Muscle layer of colon (tissue), 2 donors: Measurements from ENCODE around the gene ASB12.
"Not testable (repeated sequence)": the region's sequence is repeated elsewhere in the genome, so short reads cannot be mapped to it uniquely, and the experiment has no call there.

Experiments used
- H3K27ac ChIP-seq: one replicate; pipeline ENCODE4 v1.7.0; 2013; ENCODE audit warnings: low read depth, mild to moderate bottlenecking, low read length, moderate library complexity
- H3K27me3 ChIP-seq, 2 donors: one replicate each; pipeline ENCODE4 v1.7.0; 2013; ENCODE audit warnings: low read length in 2 of 2, mild to moderate bottlenecking in 2 of 2; ENCODE audit not compliant: insufficient read depth in 2 of 2, control insufficient read depth in 1 of 2
- H3K36me3 ChIP-seq: one replicate; pipeline ENCODE4 v1.7.0; 2013; ENCODE audit warnings: mild to moderate bottlenecking, low read length; ENCODE audit not compliant: insufficient read depth
- H3K4me1 ChIP-seq: one replicate; pipeline ENCODE4 v1.7.0; 2013; ENCODE audit warnings: mild to moderate bottlenecking, low read length; ENCODE audit not compliant: insufficient read depth
- H3K4me3 ChIP-seq, 2 donors: one replicate each; pipeline ENCODE4 v1.7.0; 2013; ENCODE audit warnings: low read length in 2 of 2, low read depth in 1 of 2, mild to moderate bottlenecking in 1 of 2, moderate library complexity in 1 of 2
- H3K9ac ChIP-seq: one replicate; pipeline ENCODE4 v1.7.0; 2013; ENCODE audit warnings: low read length
- H3K9me3 ChIP-seq: one replicate; pipeline ENCODE4 v1.7.0; 2013; ENCODE audit warnings: mild to moderate bottlenecking, low read length
- donor health status: abdominal sarcoma.
- donor health status: Adenocarcinoma of cecum.

The ASB12 gene, protein sequence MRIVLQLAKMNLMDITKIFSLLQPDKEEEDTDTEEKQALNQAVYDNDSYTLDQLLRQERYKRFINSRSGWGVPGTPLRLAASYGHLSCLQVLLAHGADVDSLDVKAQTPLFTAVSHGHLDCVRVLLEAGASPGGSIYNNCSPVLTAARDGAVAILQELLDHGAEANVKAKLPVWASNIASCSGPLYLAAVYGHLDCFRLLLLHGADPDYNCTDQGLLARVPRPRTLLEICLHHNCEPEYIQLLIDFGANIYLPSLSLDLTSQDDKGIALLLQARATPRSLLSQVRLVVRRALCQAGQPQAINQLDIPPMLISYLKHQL

DNA sequence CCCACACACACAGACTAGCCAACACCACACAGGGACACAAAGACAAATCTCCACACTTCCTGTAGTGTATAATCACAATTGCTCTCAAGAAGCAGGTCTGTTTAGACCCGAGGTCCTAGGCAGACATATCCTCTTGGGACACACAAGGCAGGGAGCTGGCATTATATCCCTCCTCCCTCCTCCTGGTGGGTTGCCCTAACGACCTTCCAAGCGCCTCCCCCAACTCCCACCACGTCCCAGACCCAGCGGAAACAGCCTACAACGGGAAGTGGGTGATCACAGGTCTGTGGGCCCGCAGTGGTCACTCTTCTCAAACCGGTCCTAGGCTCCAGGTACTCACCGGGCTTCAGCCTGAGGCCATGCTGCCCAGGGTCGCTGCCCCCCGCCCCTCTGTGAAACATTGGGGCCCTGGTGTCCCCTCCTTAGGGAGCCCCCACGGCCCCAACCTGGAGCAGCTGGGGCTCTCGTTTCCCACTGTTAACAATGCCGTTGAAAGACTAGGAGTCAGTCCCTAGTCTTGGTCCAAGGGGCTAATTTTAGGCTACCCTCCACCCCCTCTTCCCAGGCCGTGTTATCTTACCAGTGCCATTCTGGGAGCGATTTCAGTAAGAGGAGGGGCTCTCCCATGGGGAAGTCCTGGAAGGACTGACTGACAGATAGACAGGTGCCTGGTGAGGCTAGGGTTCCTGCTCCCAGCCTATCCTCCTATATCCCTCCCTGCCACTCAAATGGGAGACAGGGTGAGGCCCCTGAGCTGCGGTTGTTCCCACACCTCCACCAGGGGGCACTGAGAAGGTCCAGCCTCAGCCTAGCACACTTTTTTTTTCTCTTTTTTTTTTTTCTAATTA is at the start of gene ASB12:
Gene ASB12 (minus strand): TSS at position 485 of the 848 bp plus-strand sequence. CDS start 4,957 bp downstream, outside the sequence.
- no peak within 1 kb of the TSS for H3K9ac ChIP-seq
- H3K27me3 ChIP-seq = no peaks in the 10 kb centered on the region
- H3K9me3 ChIP-seq = no peaks in the 10 kb centered on the region
- no peaks in the 10 kb centered on the region for H3K4me1 ChIP-seq
- no peaks in the 10 kb centered on the region for H3K36me3 ChIP-seq
- no peak within 1 kb of the TSS for H3K27ac ChIP-seq
- no peak within 1 kb of the TSS for H3K4me3 ChIP-seq

DNA sequence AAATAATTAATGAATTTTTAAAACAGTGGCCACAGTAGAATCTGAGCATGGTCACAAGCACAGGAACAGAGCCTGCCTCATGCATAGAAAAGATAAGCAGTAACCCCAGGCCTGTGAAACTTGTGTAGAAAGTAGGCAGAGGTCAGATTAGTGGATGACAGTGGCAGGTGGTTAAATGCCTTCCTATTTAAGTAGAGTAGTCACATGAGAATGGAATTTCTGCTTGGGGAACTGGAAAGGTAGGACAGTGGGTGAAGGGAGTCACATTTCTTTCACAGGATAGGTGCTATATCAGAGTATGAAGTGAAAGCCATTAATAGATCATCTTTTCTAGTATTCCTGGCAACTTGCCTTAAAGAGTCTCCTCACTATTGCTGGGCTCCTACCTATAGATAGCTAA is 34.9 kb upstream of the ASB12 start:
- no peak overlapping the region for H3K9ac ChIP-seq
- no peaks in the 10 kb centered on the region for H3K27me3 ChIP-seq
- no peaks in the 10 kb centered on the region for H3K4me1 ChIP-seq
- no peak overlapping the region for H3K27ac ChIP-seq
- H3K36me3 ChIP-seq = no peaks in the 10 kb centered on the region
- no peaks in the 10 kb centered on the region for H3K9me3 ChIP-seq
- no peak overlapping the region for H3K4me3 ChIP-seq

DNA sequence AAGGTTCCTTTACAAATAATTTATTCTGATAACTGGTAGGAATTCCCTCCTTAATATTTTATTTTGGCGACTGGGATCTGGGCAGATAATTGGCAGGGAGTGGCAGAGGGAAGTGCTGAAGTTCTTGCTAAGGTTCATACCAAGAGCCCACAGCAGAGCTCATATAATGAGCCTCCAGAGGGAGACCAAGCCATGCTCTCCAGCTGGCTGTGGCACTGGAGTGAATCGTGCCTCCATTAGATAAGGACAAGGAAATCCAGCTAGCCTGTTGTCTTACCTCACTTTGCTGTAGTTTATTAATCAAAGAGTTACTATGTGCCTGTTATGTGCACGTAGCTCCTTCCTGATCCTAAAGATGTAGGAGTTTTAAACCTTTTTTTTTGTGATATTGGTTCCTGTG is 1.3 kb downstream of the ASB12 start:
- no peak overlapping the region for H3K9ac ChIP-seq
- no peak overlapping the region for H3K4me3 ChIP-seq
- no peak overlapping the region for H3K27ac ChIP-seq

DNA sequence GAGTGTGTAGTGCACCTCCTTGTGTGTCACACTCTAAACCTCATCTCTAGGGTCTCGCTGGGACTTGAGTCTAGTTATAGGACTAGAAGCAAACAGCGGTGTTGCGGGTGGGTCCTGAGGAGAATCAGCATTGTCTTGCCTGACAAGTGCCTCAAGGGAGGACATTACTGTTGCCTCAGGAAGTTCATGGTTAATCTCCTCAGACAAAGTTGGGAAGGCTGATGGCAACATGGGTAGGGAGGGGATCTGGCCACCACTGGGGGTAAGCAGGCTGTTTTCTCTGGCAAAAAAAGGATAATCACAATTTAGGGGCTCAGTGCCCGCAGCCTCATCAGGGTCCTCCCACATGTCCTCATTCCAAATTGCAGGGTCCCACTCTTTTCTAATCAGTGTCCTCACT is 12.4 kb downstream of the ASB12 start:
- no peak overlapping the region for H3K27ac ChIP-seq
- no peaks in the 10 kb centered on the region for H3K27me3 ChIP-seq
- no peak overlapping the region for H3K4me3 ChIP-seq
- no peaks in the 10 kb centered on the region for H3K36me3 ChIP-seq
- H3K9me3 ChIP-seq = no peaks in the 10 kb centered on the region
- H3K9ac ChIP-seq = no peak overlapping the region
- H3K4me1 ChIP-seq = no peaks in the 10 kb centered on the region

More for the DNA sequence above, 1.3 kb downstream of the ASB12 start:
- H3K4me1 ChIP-seq = no peaks in the 10 kb centered on the region
- H3K36me3 ChIP-seq = no peaks in the 10 kb centered on the region
- no peaks in the 10 kb centered on the region for H3K27me3 ChIP-seq
- no peaks in the 10 kb centered on the region for H3K9me3 ChIP-seq

DNA sequence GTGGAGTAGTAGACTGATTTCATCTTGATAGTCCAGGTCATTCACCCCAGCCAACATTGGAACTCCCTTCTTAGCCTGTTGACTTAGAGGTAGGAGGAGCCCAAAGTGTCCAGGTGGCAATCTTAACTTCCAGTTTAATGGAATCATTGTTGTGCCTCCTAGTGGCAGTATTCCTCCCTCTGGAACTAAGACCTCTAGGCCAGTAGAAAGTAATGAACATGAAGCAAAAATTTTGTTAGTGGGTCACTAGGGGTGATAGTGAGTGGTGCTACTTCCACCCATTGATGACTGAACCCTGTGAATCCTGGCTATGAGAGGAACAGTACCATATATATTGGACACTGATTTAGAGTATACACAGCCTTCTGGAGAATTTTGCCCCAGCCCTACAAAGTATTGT is 16.4 kb downstream of the ASB12 start:
- not testable (repeated sequence) for H3K9ac ChIP-seq, H3K9me3 ChIP-seq, H3K4me3 ChIP-seq, H3K36me3 ChIP-seq, H3K27me3 ChIP-seq, H3K27ac ChIP-seq, H3K4me1 ChIP-seq

DNA sequence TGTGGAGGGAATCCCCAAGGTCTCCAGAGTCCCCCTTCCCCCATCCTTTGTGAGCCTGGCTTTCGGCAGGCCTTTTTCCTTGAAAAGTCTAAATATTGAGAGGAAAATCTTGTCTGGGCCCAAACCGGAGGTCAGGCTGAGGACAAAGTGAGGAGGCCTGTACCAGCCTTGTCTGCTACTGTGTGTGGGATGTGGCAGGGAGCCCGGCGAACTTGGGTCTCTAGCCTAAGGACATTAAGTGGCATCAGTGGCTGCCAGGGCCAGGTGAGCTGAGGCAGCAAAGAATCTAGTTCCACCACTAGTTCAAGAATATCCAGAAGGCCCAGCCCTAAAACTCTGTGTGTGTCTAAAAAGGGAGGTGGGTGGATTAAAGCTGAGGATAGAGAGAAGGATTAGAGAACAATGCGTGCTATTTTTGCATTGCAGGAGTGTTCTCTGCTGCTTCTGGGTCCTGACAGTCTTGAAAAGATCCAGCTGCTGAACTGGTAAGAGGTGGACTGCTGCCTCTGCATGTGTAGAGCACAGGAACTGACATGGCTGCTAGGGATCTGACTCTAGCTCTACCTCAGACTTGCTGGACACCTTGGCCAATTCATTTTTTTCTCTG is 23.7 kb downstream of the ASB12 start:
- Histone ChIP-seq H3K9ac (peak overlapping the region; percentile 67), H3K36me3 (no peaks in the 10 kb centered on the region), H3K27me3 (no peaks in the 10 kb centered on the region), H3K4me1 (peaks cover 32% of the 10 kb centered on the region), H3K9me3 (no peaks in the 10 kb centered on the region), H3K4me3 (peak overlapping the region; percentile 46 to 67), H3K27ac (peak overlapping the region; percentile 68)

DNA sequence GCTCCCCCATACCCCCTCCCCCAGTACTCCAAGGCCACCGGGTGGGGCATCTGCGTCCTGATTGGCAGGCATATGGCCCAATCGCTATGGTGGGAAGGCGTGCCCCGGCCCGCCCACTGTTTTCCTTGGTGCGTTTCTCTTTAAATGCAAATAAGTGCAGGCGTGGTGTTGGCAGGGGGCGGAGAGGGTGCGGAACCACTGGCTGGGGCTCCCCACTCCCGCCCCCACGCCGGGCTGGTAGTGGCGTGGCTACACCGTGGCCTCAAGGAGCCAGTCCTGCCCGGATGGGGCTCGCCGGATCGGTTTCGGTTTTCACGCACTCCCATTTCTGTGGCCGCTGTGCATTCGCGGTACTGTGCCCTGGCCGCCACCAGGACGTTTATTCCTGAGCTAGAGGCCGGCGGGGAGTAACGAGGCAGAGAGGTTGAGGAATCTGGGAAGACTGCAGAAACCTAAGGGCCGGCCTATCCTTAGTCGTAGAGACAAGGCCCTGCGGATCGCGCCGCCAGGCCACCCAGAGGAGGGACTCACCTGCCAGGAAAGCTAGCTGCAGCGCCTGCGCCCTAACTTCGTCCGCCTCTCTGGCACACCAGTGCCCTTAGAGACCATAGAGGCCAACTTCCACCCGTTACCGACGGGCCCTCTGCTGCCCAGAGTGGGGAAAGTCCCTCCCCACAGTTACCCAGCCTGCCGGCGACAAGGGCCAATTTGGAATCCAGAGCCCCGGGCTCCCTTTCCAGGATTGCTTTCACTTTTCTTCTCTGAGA is 24.5 kb downstream of the ASB12 start:
- Histone ChIP-seq H3K4me1 (peaks cover 32% of the 10 kb centered on the region), H3K36me3 (no peaks in the 10 kb centered on the region), H3K27ac (peak overlapping the region; percentile 68), H3K27me3 (no peaks in the 10 kb centered on the region), H3K9me3 (no peaks in the 10 kb centered on the region), H3K9ac (peak overlapping the region; percentile 67), H3K4me3 (peak overlapping the region; percentile 50 to 67)

DNA sequence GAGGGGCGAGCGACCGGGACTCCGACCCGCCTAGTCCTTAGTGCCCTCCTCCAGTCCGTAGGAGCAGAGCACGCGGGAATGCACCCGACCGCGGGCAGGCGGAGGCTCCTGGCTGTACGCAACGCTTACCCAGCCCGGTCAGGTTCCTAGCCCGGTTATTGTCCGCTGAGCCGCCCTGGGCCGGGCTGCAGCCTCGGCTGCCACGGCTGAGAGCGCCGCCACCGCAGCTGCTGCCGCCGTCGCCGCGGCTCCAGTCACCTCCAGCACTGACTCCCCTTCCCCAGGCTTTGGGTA is 25.0 kb downstream of the ASB12 start, which contains the start of gene AMER1:
Gene AMER1 (minus strand): TSS at position 268 of the 294 bp plus-strand sequence. CDS start 12,422 bp downstream, outside the sequence.
- H3K36me3 ChIP-seq = no peaks in the 10 kb centered on the region
- peak within 1 kb of the TSS; percentile 67 for H3K9ac ChIP-seq
- H3K4me1 ChIP-seq = peaks cover 32% of the 10 kb centered on the region
- H3K9me3 ChIP-seq = no peaks in the 10 kb centered on the region
- H3K27ac ChIP-seq = peak within 1 kb of the TSS; percentile 77
- peak within 1 kb of the TSS; percentile 50 to 67 for H3K4me3 ChIP-seq
- no peaks in the 10 kb centered on the region for H3K27me3 ChIP-seq

DNA sequence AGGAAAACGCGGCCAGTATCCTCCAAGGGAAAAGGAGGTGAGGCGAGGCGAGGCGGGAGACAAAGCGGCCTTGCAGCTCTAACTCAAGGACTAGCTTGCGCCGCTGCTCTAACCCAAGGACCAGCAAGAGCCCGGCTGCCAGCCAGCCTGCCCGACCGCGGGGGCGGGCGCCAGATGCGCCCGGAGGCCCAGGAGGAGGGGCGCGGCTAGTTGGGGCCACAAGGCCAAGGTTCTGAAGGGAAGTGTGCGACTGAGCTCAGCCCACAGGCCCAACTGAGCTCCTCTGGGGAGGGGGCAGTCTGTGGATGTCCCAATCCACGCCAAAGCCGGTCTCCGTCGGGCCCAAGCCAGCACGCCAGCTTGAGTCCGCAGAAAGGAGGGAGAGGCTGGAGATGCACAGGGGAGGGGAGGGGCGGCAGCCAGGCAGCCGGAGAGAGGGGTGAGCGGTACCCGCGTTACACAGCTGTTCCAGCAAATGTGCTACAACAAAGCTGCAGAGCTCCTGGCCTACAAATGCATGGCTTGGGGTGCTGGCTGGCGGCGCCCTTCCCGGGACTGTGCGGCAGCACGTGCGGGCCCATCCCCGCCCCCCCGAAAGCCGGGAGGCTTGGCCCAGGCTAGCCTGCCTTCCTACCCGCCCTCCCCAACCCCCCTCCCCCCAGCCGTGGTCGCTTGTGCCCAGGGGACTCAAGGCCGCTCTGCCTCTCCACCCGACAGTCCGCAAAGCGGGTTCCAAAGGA is 25.5 kb downstream of the ASB12 start:
- peak overlapping the region; percentile 50 to 67 for H3K4me3 ChIP-seq
- H3K9ac ChIP-seq = peak overlapping the region; percentile 60
- peaks cover 32% of the 10 kb centered on the region for H3K4me1 ChIP-seq

DNA sequence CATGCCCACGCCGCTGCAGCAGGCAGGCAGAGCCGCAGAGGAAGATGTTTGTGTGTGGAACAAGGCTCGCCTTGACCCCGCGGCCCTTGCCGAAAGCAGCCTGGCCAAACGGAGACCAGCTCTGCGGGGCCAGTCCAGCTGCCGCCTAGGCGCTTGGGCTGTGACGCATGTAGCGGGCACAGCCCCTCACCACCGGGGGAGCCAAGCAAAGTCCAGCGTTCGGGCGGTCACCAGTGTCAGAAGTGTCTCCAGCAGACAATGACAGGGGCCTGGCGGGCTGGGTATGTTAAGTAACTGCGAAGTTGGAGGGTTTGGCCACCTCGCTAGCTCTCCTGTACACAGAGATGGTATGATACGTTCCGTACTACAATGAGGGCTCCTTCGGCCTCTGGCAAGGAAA is 26.2 kb downstream of the ASB12 start:
- Histone ChIP-seq H3K27ac (peak overlapping the region; percentile 77), H3K36me3 (no peaks in the 10 kb centered on the region), H3K9ac (peak overlapping the region; percentile 60)

More for the DNA sequence above, 25.5 kb downstream of the ASB12 start:
- Histone ChIP-seq H3K27me3 (no peaks in the 10 kb centered on the region), H3K9me3 (no peaks in the 10 kb centered on the region), H3K27ac (peak overlapping the region; percentile 77), H3K36me3 (no peaks in the 10 kb centered on the region)

More for the DNA sequence above, 26.2 kb downstream of the ASB12 start:
- Histone ChIP-seq H3K9me3 (no peaks in the 10 kb centered on the region), H3K4me1 (peaks cover 32% of the 10 kb centered on the region), H3K27me3 (no peaks in the 10 kb centered on the region), H3K4me3 (peak overlapping the region; percentile 14 to 66)
